IPS DF 19.7 (cell line): Measurements from ENCODE around the gene TLK2.

Experiments
- DNase-seq: peaks from one replicate; pipeline ENCODE4 v3.0.0-alpha.2; 2013; ENCODE audit warnings: low read depth, low spot score

Gene TLK2

DNA sequence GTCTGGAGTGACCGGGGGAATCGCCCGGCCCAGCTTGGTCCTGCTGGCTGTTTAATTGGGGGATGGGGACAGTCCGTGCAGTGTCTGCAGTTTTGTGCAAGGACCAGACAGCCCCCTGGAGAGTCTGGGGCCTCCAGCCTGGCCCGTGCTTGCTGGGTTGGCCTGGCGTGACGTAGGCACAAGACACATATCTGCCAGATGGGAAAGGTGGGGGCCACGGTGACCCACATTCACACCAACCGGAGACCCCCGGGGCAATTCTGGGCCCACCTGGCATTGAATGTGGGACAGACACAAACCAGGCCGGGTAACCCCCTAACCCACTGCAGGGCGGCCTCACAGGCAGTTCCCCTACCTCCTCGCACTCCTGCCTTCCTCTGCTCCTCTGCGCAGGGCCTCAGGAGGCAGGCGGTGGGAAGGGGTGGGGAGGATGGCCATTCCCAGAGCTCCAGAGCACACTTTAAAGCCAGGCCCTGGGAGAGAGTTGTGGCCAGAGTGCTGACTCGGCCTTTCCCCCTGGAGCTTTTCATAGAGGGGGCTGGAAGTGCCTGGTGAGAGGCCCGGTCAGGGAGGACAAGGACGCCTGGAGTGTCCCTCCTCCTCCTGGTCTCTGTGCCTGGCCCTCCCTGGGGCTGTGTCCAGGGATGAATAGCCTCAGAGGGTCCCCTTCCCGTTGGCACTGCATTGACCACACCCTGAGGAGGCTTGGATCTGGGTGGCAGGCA lies 150.4 kb downstream of the TLK2 start:
- DNase-seq = no peak

DNA sequence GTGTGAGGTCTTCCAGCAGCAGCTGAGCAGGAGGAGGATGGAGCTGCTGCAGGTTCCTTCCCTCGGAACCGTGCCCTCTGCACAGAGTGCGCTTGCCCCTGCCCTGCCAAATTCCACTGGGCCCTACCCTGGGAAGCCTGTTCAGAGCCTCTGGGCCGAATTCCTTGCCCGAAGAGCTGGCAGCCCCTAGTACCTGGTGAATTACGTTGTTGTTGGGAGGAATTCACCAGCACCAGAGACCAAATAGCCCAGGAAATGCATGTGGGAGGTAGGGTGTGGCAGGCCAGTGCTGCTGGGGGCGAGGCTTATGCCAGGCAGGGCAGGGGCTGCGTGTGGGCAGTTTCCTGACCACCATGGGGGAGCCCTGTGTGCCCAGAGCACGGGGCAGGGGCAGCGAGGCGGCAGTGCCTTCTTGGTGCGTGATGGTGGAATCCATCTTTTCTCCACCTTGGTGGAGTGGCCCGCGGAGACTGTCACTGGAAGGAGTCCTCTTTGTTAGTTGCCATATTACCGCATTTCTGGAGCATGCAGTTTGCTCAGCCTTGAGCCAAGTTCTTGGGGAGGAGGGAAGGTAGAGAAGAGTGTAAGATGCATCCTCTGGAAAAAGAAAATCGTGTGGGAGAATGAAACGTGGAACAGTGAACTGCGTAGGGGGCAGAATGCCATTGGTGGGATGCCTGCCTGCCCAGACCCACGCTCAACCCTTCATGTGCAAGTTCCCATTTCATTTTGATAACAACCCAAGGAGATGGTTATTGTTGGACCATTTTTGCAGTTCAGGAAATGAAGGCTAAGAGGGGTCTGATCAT lies 151.1 kb downstream of the TLK2 start:
- DNase-seq = no peak

DNA sequence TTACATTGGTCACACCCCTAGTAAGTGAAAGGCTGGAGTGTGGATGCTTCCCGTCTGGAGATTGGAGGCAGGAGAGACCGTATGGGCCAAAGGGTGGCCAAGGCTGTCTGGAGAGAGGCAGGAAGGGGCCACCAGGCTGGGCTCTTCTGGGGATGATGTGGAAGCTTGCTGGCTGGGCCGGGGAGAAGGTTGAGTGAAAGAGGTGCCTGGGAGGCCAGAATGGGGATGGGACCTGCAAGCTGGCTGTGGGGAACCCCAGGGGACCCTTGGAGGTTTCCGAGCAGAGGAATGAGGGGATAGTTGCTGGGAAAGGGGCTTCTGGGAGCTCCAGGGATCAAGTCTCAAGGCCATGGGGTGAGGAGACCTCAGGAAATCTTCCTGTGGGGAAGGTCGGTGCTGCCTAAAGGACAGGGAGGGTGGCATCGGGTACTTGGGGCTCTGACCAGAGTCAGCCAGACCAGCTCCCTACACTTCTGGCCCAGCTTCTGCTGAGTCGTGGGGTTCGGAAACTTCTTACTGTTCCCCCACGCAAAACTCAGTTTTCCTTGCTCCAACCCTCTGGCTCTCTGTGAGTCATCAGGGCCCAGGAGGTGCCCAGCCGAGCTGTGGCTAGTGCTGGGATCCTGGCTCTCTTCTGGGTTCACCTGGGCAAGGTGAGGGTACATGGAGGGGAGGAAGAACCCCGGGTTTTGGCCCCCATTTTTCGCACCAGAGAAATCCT lies 151.9 kb downstream of the TLK2 start:
- DNase-seq = no peak

DNA sequence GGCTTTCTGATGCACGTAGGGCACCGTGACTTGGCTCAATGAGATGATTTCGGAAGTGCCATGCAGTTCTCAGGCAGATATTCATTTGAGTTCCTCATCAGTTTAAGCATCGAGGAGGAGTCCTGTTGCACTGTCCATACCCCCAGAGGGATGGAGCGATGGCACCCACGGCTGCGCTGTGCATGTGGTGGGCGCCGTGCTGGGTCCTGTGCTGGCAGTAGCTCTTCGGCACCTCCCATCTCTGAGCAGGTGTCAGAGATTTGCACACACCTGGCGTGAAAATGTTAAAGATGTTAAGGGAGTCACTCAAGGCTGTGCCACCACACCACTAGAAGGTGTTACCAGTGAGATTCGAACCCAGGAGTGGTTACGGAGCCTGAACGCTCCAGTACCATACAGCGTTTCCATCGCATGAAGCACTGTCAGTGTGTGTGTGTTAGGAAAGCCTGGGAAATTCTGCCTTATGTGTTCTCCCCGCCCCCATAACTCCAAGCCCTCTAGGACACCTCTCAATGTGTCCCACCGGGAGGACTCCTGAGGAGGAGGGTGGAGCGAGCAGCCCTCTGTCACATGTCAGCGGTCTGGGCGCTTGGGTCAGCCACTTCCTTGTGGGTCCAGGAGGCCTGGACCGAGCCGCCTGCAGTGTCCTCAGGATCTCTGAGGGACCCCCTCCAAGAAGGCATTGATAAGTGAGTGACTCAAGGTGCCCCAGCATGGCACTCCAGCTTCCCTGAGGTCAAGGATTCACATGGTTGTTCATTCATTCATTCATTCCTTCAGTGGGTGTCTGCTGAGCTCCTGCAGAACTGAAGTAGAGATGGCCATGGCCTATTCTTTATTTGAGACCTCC lies 152.7 kb downstream of the TLK2 start:
- no peak for DNase-seq

DNA sequence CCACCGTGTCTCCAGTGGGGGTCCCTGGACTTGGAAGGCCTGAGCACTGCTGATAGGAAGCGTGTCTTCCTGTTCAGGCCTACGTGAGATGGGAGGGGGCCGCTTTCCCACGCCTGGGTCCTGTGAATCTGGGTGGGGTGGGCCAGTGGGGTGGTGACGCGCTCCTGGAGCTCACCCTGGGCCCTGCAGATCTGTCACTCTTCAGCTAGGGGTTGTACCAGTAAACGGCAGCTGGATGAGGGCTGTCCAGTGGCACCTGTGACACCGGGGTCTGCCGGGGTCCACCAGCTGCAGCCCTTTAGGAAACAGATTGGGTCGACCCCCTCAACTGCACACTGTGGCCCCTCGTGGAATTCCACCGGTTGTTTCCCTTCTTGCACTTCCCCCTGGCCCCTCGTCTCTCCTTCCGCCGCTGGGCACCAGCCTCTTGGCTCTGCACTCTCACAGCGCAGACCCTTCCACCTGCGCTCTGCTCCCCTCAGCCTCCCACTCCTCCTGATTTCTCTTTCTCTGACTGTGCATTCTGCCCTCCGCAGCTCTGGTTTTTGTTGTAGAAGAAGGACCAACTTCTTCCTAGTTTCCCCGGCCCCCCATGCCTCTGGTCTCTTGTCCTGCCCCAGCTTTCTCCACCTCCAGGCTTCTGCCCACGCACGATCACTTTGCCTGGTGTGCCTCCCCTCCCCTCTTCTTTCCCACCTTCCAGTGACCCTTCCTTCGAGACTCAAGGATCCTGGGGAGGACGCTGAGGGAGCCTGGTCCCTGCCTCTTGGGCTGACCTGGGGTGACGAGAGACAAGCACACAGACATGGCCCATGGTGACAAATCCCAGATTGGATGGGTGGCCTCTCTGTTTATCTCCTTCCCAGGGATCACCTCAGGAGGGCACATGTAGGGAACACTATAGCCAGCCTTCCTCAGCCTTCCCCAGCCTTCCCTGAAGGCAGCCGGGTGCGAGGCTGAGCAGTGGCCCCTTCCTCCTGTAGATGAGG lies 153.6 kb downstream of the TLK2 start:
- DNase-seq = no peak

DNA sequence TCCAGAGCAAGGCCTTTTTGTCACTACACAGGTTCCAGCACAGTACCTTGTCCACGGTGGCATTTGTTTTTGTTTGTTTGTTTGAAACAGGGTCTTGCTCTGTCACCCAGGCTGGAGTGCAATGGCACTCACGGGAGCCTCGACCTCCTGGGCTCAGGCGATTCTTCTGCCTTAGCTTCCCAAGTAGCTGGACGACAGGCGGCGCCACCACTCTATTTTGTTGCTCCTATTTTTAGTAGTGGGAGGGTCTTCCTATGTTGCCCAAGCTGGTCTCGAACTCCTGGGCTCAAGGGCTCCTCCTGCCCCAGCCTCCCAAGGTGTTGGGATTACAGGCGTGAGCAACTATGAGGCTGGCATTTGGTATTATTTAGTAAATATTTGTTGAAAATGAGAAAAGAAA lies 159.2 kb downstream of the TLK2 start:
- no peak for DNase-seq

DNA sequence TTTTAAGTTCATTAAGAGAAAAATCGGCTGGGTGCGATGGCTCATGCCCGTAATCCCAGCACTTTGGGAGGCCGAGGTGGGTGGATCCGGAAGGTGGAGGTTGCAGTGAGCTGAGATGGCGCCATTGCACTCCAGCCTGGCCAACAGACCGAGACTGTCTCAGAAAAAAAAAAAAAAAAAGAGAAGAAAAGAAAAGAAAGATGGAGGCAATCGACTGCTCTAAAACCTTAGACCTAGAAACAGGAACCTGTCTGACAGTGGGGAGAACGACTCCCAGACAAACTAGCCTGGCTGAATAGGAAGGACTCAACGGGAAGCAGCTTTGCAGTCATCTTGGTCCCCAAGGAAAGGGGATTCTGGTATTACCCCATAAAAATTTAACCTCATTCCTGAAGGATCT lies 162.5 kb downstream of the TLK2 start:
- no peak for DNase-seq

DNA sequence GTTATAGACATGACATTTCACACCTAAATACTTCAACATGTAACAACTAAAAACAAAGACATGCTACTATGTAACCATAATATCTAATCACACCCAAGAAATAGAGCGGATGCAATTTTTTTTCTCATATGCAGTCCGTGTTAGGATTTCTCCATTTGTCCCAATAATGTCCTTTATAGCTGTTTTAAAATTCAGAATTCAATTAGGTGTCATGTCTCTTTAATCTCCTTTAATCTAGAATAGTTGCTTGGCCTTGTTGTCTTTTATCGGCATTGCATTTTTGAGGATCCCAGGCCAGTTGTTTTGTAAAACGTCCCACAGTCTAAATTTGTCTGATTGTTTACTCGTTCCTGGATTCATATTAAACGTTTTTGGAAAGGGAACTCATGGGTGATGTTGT lies 163.3 kb downstream of the TLK2 start:
- no peak for DNase-seq

DNA sequence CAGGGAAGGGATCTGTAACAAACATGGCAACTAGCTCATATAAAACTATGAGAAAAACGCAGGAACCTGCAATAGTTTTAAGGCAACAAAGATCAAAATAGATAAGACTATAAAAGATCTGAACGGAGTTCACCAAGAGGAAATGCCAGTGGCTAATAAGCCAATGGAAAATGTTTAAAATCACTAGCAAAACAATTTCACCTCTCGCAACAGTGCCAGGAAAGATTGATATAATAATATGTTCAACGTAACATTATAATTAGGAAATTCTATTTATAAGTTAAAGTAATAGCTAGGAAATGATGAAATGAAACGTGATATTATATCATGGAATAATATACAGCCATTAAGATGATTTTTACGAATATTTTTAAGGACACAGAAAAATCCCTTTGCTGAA lies 164.9 kb downstream of the TLK2 start:
- DNase-seq = no peak

DNA sequence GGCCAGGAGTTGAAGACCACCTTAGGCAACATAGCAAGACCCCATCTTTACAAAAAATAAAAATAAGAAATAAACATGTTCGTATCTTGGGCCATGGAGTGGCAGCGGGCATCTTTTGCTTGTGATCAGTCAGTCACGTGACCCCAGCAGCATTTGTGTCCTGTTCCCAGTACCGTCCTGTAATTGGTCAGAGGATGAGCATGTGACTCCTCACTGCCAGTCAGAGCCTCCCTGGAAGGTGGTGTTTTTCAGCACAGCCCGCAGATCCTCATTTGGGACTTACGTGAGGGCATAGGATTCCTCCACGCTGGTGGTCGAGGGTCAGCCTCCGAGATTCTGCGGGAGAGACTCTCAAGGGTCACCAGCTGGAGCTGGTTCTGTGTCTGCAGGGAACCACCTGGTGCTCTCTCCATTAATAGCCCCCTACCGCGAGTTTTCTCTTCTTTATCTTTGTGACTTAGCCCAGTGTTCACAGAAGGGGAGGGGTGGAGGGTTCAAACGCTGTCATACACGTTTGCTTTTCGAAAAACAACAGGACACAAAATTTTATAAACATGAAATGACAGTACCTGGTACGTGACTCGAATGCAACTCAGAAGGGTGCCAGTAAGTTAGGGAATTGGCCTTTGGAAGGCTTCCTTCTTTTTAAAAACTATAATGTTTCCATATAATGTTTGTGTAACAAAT lies 166.0 kb downstream of the TLK2 start:
- DNase-seq = no peak

DNA sequence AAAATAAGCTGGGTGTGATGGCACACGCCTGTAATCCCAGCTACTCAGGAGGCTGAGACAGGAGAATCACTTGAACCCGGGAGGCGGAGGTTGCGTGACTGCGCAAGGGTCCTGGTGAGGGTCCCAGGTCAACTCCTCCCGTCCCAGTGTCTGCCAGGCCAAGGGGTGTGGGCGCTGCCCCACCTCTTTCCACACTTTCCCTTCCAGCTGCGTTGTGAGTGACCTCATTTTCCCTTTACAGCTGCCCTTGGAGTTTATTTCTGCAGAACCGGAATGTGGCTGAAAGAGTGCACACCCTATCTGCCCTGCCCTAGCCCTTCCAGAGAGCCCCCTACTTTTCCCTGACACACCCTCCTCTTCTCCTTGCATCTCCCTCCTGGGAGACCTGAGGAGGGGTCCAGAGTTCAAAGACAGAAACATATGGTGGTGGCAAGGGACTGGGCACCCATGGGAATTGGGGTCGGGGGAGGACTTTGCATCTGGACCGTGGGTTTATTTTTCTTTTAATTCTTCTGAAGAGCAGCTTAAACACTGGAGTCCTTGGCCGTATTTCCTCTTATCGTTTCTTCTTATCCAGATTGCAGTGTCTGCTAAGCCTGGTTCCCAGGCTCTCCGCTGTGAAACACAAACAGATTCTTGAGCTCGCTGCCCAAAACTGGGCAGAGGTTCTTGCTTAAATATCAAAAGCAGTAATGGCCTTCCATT lies 169.8 kb downstream of the TLK2 start:
- no peak for DNase-seq

DNA sequence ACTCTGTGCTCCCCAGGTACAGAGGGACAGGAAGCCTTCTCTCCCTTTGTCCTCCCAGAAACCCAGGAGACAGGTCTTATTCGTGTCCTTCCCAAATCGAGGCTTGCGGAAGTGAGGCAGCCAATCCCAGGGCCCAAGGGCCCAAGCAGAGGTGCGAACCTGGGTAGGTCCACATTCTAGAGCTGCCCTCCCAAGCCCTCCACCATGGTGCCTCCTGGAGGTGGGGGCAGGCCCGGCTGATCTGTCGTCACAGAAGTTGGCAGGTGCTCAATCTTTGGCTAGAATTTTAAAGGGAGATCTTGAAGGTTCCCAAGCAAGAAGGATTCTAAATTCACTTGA lies 170.3 kb downstream of the TLK2 start:
- no peak for DNase-seq

DNA sequence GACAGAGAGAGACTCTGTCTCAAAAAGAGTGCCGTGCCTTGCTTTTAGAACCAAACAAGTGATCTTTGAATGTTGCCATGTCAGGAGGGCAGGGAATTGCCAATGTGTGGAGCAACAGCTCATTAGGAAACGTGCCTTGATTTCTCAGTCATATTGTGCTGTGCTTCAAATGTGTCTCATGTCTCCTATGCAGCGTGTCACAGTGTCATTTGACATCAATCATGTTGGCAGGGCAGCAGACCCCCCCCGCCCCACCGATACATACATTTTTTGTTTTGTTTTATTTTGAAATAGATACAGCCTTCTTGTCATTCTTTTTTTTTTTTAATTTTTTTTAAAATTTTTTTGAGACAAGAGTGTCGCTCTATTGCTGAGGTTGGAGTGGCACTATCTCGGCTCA lies 170.9 kb downstream of the TLK2 start:
- DNase-seq = no peak

DNA sequence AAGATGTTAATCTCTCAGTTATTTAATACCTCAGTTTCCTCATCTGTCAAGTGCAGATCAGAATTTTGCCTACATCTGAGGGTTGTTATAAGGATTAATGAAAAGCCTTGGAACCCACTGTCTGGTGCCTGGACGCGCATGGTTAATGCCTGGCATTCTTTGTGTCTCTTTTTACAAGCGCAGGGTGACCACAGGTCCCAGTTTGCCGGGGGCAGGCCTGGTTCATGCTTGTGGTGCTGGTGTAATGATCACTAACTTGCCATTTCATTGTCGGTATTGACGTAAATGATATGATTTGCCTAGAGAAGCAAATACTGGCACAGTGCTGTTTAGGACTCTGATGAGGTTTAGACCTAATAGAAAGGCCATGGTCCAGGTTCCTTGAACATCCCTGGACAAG lies 172.0 kb downstream of the TLK2 start:
- no peak for DNase-seq

DNA sequence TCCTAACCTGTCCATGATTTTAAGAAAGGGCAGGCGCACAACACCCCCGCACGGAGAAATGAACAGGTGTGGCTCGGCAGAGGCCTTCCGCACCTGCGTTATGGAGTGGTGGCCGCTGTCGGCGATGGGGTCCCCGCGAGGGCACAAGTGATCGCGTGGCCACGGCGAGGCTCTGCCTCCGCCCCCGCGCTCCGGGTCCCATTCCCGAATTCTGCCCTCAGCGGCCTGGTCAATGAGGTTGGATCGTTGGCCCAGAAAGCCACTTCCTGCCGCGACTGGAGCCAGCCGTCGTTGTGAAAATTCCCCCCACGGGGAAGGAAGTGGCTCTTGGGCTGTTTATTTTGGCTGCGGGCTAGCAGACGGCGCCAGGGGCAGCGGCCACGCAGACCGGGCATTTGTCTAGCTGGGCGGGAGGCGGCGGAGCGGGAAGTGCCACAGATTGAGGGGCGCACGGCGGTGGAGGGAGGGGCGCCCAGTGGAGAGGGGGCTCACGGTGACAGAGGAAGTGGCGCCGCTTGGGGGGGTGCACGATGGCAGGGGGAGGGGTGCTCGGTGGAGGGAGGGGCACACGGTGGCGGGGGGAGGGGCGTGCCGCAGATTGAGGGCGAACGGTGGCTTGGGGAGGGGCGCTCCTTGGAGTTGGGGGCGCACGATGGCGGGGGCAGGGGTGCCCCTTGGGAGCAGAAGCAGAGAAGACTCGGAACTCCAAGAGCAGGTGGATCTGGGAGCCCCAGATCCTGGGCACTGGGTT lies 173.8 kb downstream of the TLK2 start:
- DNase-seq = no peak

DNA sequence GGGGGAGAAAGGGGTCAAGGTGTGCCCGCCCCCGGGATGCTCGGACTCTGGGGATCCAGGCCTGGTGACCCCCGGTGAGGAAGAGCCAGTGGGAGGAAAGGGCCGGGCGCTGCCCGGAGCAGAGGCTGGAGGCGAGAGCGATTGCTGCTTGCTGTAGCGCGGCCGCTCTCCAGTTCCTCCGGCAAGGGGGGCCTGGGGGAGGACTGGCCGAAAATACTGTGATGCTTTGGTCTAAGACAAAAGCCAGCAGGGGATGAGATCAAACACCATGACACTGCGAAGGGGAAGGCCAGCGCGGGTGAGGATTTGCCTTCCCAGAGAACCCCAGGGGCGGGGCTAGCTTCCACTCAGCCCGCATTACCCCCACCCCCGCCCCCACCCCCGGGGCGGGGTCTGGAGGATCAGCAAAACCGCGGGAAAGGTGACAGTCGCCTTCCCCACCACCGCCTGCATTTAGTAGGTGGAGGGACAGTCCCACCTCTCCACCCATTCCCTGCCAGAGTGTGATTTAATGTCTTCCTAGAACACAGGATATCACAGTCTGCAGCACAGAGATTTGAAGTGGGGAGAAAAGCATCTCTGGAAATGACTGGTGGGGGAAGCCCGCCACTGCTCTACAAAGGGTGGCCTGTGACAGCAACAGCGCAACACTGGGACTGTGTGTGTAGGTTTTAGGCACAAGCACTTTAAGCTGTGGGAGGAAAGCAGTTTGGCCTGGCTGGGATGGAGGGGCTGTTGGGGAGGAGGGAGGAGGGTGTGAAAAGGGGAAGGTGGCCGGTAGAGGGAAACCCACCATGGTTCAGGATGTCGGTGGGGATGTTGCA lies 174.6 kb downstream of the TLK2 start:
- no peak for DNase-seq

DNA sequence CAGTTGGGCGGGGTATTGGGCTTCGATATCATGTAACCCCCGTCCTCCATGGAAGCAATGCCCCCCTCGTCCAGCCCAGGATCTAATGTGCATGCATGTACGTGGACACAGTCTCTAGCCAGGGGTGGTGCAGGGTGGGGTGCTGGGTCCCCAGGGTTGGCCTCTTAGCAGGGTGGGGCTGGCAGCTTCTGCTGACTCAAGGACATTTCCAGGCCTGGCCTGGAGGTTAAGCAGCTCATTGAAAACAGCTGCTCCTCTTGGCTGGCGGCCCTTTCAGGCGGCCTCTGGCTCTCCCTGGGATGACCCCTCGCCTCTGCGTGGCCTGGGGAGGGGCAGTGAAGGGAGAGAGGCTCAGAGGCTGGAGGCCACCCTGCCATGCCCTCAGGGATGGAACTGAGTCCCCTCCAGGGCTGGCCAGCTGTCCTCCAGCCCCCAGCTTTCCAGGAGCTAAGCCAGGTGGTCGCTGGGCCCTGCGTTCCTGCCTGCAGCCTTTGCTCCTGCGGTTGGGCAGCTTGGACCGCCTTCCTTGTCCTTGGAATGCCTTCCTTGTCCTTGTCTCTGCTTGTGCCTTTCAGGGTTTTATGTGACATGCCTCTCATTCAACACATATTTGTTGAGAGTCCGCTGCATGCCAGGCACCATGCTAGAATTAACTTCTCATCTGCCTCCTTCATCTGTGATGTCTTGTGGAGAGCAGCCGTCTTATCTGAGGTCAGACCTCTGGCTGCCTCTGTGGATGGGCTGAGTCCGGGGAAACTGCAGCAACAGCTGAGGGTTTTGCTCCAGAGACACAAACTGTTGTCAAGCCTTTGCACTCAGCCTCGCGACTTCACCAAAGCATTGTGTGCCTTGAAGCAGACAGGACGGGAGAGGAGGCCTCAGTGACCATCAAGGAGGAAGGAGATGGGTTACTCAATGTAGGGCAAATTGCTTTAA lies 175.5 kb downstream of the TLK2 start:
- DNase-seq = no peak
